Karpas-422 (cell line): Measurements from ENCODE around the gene TMEM121B. TPM values are rescaled to one million over a fixed set of nuclear protein-coding genes. Genes with fewer than 3 reads are reported as not detected.

Source experiments
- DNase-seq: peaks from one replicate; pipeline ENCODE4 v3.0.0-alpha.2; 2015
- H2AFZ ChIP-seq: fragments of 200-600 bp; sonication (generic); 2 replicates; pipeline ENCODE4 v1.6.1; 2014; ENCODE audit warnings: antibody characterized with exemption, low read length, mixed read lengths
- H3K27ac ChIP-seq: fragments of 200-600 bp; sonication (generic); 2 replicates; pipeline ENCODE4 v1.5.1; 2014; ENCODE audit warnings: mild to moderate bottlenecking, low read length, moderate library complexity
- H3K27me3 ChIP-seq: fragments of 200-600 bp; sonication (generic); 2 replicates; pipeline ENCODE4 v1.6.1; 2014; ENCODE audit warnings: low read length, mixed read lengths
- H3K36me3 ChIP-seq: fragments of 200-600 bp; sonication (generic); 2 replicates; pipeline ENCODE4 v1.6.1; 2014; ENCODE audit warnings: low read length, mixed read lengths; ENCODE audit not compliant: insufficient read depth
- H3K4me1 ChIP-seq: fragments of 200-600 bp; sonication (generic); 2 replicates; pipeline ENCODE4 v1.6.1; 2014; ENCODE audit warnings: mild to moderate bottlenecking, low read length, mixed read lengths
- H3K4me2 ChIP-seq: fragments of 200-600 bp; sonication (generic); 2 replicates; pipeline ENCODE4 v1.6.1; 2014; ENCODE audit warnings: low read length, low read depth, mild to moderate bottlenecking; ENCODE audit not compliant: poor library complexity, severe bottlenecking
- H3K4me3 ChIP-seq: fragments of 200-600 bp; sonication (generic); 2 replicates; pipeline ENCODE4 v1.5.1; 2014; ENCODE audit warnings: mild to moderate bottlenecking, antibody characterized with exemption, low read length, mixed read lengths
- H3K79me2 ChIP-seq: fragments of 200-600 bp; sonication (generic); 2 replicates; pipeline ENCODE4 v1.6.1; 2014; ENCODE audit warnings: mild to moderate bottlenecking, low read length, mixed read lengths
- H3K9ac ChIP-seq: fragments of 200-600 bp; sonication (generic); 2 replicates; pipeline ENCODE4 v1.6.0; 2014; ENCODE audit warnings: low read length
- H3K9me2 ChIP-seq: fragments of 200-600 bp; sonication (generic), shearing (Covaris generic); replicated peaks from 2 replicates; pipeline ENCODE4 v1.6.0; 2014; ENCODE audit warnings: mild to moderate bottlenecking, low read length, moderate library complexity; ENCODE audit not compliant: insufficient read depth
- H3K9me3 ChIP-seq: fragments of 300-700, 200-600 bp; sonication (generic); 2 replicates; pipeline ENCODE4 v1.6.1; 2014; ENCODE audit warnings: low read length, mixed read lengths
- H4K20me1 ChIP-seq: fragments of 200-600 bp; sonication (generic); 2 replicates; pipeline ENCODE4 v1.6.1; 2014; ENCODE audit warnings: mild to moderate bottlenecking, antibody characterized with exemption, low read length, low read depth; ENCODE audit not compliant: insufficient read depth
- total RNA-seq: library from RNA; depleted of rRNA; stranded (reverse); fragments of >200 nt; shearing (Covaris generic); gene quantifications from 2 replicates; pipeline ENCODE4 v1.2.3, GENCODE V29; 2014; ENCODE audit warnings: low replicate concordance

The TMEM121B gene
- total RNA-seq, 1 experiment from 2014 or later, result 0.04 TPM

GRCh38 chr22:17098379-17098819, 22.8 kb downstream of the TMEM121B start:
- no peaks in the 10 kb centered on the region for H3K36me3 ChIP-seq

DNA sequence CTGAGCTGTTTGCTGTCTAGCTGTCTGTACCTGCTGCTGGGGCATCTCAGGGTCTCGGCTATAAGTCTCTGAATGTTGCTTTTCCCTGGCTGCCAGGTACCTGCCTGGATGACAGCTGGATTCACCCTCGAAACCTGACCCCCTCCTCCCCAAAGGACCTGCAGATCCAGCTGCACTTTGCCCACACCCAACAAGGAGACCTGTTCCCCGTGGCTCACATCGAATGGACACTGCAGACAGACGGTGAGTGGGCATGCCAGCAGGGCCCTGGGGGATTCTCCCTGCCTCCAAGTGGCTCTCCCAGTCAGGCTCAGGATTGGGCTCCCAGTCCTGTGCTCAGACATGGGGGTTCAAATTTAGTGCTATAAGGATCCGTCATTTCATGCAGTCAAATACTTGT, 23.5 kb downstream of the TMEM121B start:
- Histone ChIP-seq H3K9me3 (no peaks in the 10 kb centered on the region), H3K27me3 (no peaks in the 10 kb centered on the region), H3K4me2 (no peak overlapping the region), H4K20me1 (0 out of 2 replicates have a peak, but pooled peaks cover 4% of the 10 kb centered on the region), H3K27ac (no peak overlapping the region), H3K9me2 (0 out of 2 replicates have a peak, but pooled peaks cover 3% of the 10 kb centered on the region), H3K79me2 (peaks cover 26% of the 10 kb centered on the region), H3K9ac (no peak overlapping the region), H3K4me1 (peaks cover 8% of the 10 kb centered on the region), H3K4me3 (no peak overlapping the region), H3K36me3 (no peaks in the 10 kb centered on the region), H2AFZ (no peak overlapping the region)
- no peak for DNase-seq

More at GRCh38 chr22:17098379-17098819, 22.8 kb downstream of the TMEM121B start:
- no peaks in the 10 kb centered on the region for H3K9me3 ChIP-seq
- H4K20me1 ChIP-seq, result no peaks in the 10 kb centered on the region
- H3K27me3 ChIP-seq, result no peaks in the 10 kb centered on the region
- no peak overlapping the region for H2AFZ ChIP-seq
- 0 out of 2 replicates have a peak, but pooled peaks cover 3% of the 10 kb centered on the region for H3K9me2 ChIP-seq
- no peak overlapping the region for H3K9ac ChIP-seq
- peaks cover 21% of the 10 kb centered on the region for H3K79me2 ChIP-seq
- no peak overlapping the region for H3K27ac ChIP-seq
- no peak overlapping the region for H3K4me3 ChIP-seq
- DNase-seq, result no peak
- H3K4me1 ChIP-seq, result peaks cover 8% of the 10 kb centered on the region
- H3K4me2 ChIP-seq, result no peak overlapping the region

GRCh38 chr22:17097062-17097461, 24.1 kb downstream of the TMEM121B start:
- H3K4me1 ChIP-seq, result peaks cover 8% of the 10 kb centered on the region
- H2AFZ ChIP-seq, result no peak overlapping the region
- H3K9me2 ChIP-seq, result 0 out of 2 replicates have a peak, but pooled peaks cover 3% of the 10 kb centered on the region
- no peak for DNase-seq
- H3K4me2 ChIP-seq, result peak overlapping the region; percentile 13
- no peak overlapping the region for H3K4me3 ChIP-seq
- no peaks in the 10 kb centered on the region for H3K36me3 ChIP-seq
- no peaks in the 10 kb centered on the region for H3K9me3 ChIP-seq
- H3K79me2 ChIP-seq, result peaks cover 26% of the 10 kb centered on the region
- no peaks in the 10 kb centered on the region for H3K27me3 ChIP-seq
- 0 out of 2 replicates have a peak, but pooled peaks cover 4% of the 10 kb centered on the region for H4K20me1 ChIP-seq
- no peak overlapping the region for H3K27ac ChIP-seq
- H3K9ac ChIP-seq, result no peak overlapping the region

GRCh38 chr22:17096071-17096470, 25.1 kb downstream of the TMEM121B start:
- H3K9ac ChIP-seq, result no peak overlapping the region
- no peaks in the 10 kb centered on the region for H3K36me3 ChIP-seq
- peaks cover 28% of the 10 kb centered on the region for H3K79me2 ChIP-seq
- no peaks in the 10 kb centered on the region for H3K9me3 ChIP-seq
- H3K4me3 ChIP-seq, result no peak overlapping the region
- H2AFZ ChIP-seq, result no peak overlapping the region
- H4K20me1 ChIP-seq, result 0 out of 2 replicates have a peak, but pooled peaks cover 4% of the 10 kb centered on the region
- H3K27me3 ChIP-seq, result no peaks in the 10 kb centered on the region
- H3K9me2 ChIP-seq, result 0 out of 2 replicates have a peak, but pooled peaks cover 3% of the 10 kb centered on the region
- no peak overlapping the region for H3K27ac ChIP-seq
- DNase-seq, result no peak
- H3K4me1 ChIP-seq, result peaks cover 8% of the 10 kb centered on the region
- H3K4me2 ChIP-seq, result no peak overlapping the region

DNA sequence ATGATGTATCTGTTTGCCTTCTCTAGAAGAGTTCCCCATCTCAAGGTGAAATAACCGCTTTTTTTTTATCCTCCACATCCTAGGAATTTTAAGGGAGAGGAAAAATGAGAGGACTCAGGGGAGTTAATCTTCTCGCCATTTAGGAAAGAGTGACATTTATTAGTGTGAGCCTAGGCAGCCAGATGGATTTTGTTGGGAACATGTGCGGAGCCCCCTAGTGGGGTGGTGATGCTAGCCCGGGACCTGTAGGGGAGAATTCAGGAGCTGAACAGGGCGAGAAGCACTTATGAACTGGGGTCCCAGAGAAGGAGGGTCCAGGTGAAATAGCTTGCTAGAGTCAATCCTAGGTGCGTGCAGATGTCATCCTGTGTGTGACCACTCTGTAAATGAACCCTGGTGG, 25.6 kb downstream of the TMEM121B start:
- peaks cover 32% of the 10 kb centered on the region for H3K79me2 ChIP-seq
- H3K4me2 ChIP-seq, result no peak overlapping the region
- H3K27me3 ChIP-seq, result no peaks in the 10 kb centered on the region
- 0 out of 2 replicates have a peak, but pooled peaks cover 3% of the 10 kb centered on the region for H3K9me2 ChIP-seq
- no peak overlapping the region for H3K9ac ChIP-seq
- H3K27ac ChIP-seq, result no peak overlapping the region
- no peak overlapping the region for H2AFZ ChIP-seq
- H3K4me1 ChIP-seq, result peaks cover 8% of the 10 kb centered on the region
- no peak overlapping the region for H3K4me3 ChIP-seq
- DNase-seq, result no peak
- no peaks in the 10 kb centered on the region for H3K9me3 ChIP-seq
- H3K36me3 ChIP-seq, result no peaks in the 10 kb centered on the region
- 0 out of 2 replicates have a peak, but pooled peaks cover 4% of the 10 kb centered on the region for H4K20me1 ChIP-seq

DNA sequence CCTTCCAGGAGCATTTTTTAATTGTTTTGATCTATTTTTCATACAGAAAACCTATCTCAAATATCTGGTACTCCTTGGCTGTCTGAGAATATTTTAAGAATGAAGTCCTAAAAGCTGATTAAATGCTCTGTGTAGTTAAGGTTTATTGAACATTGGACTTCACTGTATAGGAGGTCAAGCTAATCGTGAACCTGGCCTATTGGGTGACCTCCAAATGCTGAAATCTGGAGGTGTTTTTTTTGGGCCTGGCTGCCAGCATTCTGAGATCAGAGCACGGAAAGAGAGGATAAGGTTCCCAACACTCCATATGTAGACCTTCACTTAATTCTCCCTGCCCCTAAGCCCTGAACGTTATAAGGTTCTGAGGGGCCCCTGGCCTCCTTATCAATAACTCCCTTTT, 28.1 kb downstream of the TMEM121B start:
- Histone ChIP-seq H3K9me2 (0 out of 2 replicates have a peak, but pooled peaks cover 3% of the 10 kb centered on the region), H4K20me1 (0 out of 2 replicates have a peak, but pooled peaks cover 4% of the 10 kb centered on the region), H3K4me3 (no peak overlapping the region), H2AFZ (no peak overlapping the region), H3K4me2 (no peak overlapping the region), H3K79me2 (peaks cover 35% of the 10 kb centered on the region), H3K36me3 (no peaks in the 10 kb centered on the region), H3K9ac (no peak overlapping the region), H3K9me3 (no peaks in the 10 kb centered on the region), H3K4me1 (peaks cover 8% of the 10 kb centered on the region), H3K27me3 (no peaks in the 10 kb centered on the region), H3K27ac (no peak overlapping the region)
- DNase-seq, result no peak

GRCh38 chr22:17091851-17092250, 29.3 kb downstream of the TMEM121B start:
- Histone ChIP-seq H3K9me2 (0 out of 2 replicates have a peak, but pooled peaks cover 3% of the 10 kb centered on the region), H3K4me1 (peaks cover 2% of the 10 kb centered on the region), H2AFZ (no peak overlapping the region), H3K4me3 (no peak overlapping the region), H3K9ac (no peak overlapping the region), H3K27ac (no peak overlapping the region), H4K20me1 (peaks cover 4% of the 10 kb centered on the region; the same call in 1 of the 2 replicates), H3K9me3 (no peaks in the 10 kb centered on the region), H3K27me3 (no peaks in the 10 kb centered on the region), H3K36me3 (no peaks in the 10 kb centered on the region), H3K79me2 (peaks cover 46% of the 10 kb centered on the region), H3K4me2 (no peak overlapping the region)
- DNase-seq, result no peak

DNA sequence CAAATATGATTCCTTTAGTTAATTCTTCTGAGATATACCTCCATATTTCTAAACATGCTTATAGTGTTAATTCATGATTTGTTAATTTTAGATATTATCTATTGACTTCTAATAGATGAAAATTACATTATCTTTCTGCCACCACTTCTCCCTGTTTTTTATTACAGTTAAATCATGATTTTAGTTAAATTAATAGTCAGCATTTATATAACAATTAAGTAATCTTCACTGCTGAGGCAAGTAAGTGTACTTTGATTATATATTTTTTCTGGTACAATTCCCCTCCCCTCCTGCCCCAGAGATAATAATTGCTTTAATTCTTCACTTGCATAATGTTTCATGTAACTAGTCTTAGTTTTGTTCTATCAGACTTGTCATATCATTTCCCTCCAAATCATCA, 30.6 kb downstream of the TMEM121B start:
- Histone ChIP-seq H3K79me2 (peaks cover 49% of the 10 kb centered on the region), H3K4me1 (peaks cover 11% of the 10 kb centered on the region), H3K36me3 (no peaks in the 10 kb centered on the region), H3K4me2 (no peak overlapping the region), H2AFZ (no peak overlapping the region), H3K4me3 (no peak overlapping the region), H4K20me1 (peaks cover 12% of the 10 kb centered on the region), H3K9me3 (no peaks in the 10 kb centered on the region), H3K9me2 (0 out of 2 replicates have a peak, but pooled peaks cover 3% of the 10 kb centered on the region), H3K27me3 (no peaks in the 10 kb centered on the region), H3K27ac (no peak overlapping the region), H3K9ac (no peak overlapping the region)
- no peak for DNase-seq
